Measurements from ENCODE around the gene XPA.

DNA sequence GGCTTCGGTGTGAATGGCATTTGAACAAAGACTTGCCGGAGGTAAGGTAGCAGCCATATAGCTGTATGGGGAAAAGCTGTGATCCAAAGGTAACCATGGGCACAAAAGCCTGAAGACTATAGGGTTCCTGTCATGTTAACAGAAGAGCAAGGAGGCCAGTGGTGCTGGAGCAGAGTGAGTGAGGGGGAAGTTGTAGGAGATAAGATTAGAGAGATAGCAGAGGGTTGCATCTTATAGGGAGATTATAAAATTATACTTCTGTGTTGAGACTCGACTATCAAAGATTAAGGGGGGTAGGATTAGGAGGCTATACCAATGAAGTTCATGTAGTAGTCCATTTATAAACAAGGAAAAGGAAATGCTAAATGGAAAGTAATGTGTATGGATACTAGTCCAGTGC, 60.2 kb downstream of the XPA start:
- TF ChIP-seq, protein P1, sequence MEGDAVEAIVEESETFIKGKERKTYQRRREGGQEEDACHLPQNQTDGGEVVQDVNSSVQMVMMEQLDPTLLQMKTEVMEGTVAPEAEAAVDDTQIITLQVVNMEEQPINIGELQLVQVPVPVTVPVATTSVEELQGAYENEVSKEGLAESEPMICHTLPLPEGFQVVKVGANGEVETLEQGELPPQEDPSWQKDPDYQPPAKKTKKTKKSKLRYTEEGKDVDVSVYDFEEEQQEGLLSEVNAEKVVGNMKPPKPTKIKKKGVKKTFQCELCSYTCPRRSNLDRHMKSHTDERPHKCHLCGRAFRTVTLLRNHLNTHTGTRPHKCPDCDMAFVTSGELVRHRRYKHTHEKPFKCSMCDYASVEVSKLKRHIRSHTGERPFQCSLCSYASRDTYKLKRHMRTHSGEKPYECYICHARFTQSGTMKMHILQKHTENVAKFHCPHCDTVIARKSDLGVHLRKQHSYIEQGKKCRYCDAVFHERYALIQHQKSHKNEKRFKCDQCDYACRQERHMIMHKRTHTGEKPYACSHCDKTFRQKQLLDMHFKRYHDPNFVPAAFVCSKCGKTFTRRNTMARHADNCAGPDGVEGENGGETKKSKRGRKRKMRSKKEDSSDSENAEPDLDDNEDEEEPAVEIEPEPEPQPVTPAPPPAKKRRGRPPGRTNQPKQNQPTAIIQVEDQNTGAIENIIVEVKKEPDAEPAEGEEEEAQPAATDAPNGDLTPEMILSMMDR (IDR thresholded peaks at IDR 0.05) = no peak
- no peak for TF ChIP-seq ELF4 (CRISPR knock-in tag; IDR thresholded peaks at IDR 0.05; ENCODE audit: low read depth)
- no peak for TF ChIP-seq ZNF671 (CRISPR knock-in tag; IDR thresholded peaks at IDR 0.05)
- TF ChIP-seq MXD4 (CRISPR knock-in tag; IDR thresholded peaks at IDR 0.05; ENCODE audit: borderline replicate concordance) = no peak
- no peak for TF ChIP-seq FOXJ3 (CRISPR knock-in tag; IDR thresholded peaks at IDR 0.05; ENCODE audit: borderline replicate concordance)
- no peak for TF ChIP-seq TP53 (CRISPR knock-in tag; IDR thresholded peaks at IDR 0.05)
- TF ChIP-seq NFYB (CRISPR knock-in tag; conservative IDR thresholded peaks at IDR 0.05; ENCODE audit: low read depth) = no peak
- no peak for TF ChIP-seq JUN (CRISPR knock-in tag; IDR thresholded peaks at IDR 0.05)
- TF ChIP-seq RELA (CRISPR knock-in tag; IDR thresholded peaks at IDR 0.05; ENCODE audit: borderline replicate concordance) = no peak
- TF ChIP-seq, protein P2, sequence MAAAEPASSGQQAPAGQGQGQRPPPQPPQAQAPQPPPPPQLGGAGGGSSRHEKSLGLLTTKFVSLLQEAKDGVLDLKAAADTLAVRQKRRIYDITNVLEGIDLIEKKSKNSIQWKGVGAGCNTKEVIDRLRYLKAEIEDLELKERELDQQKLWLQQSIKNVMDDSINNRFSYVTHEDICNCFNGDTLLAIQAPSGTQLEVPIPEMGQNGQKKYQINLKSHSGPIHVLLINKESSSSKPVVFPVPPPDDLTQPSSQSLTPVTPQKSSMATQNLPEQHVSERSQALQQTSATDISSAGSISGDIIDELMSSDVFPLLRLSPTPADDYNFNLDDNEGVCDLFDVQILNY (CRISPR knock-in tag; IDR thresholded peaks at IDR 0.05) = no peak
- TF ChIP-seq, protein P3, sequence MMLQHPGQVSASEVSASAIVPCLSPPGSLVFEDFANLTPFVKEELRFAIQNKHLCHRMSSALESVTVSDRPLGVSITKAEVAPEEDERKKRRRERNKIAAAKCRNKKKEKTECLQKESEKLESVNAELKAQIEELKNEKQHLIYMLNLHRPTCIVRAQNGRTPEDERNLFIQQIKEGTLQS (CRISPR knock-in tag; conservative IDR thresholded peaks at IDR 0.05) = no peak
- no peak for TF ChIP-seq ZNF138 (CRISPR knock-in tag; conservative IDR thresholded peaks at IDR 0.05)
- no peak for TF ChIP-seq CREB1 (CRISPR knock-in tag; IDR thresholded peaks at IDR 0.05)
- no peak for TF ChIP-seq IRF2 (CRISPR knock-in tag; IDR thresholded peaks at IDR 0.05; ENCODE audit: borderline replicate concordance, low read depth)

Data from WTC11 (cell line).